CD14-positive monocyte (primary cell): ENCODE results near the gene NSMCE3. TPM values are rescaled to one million over a fixed set of nuclear protein-coding genes. Genes with fewer than 3 reads are reported as not detected.

Source experiments
- DNase-seq, 3 donors: peaks; one replicate each; pipeline ENCODE4 v3.0.0-alpha.2; 2011 to 2022
- H2AFZ ChIP-seq: 2 replicates; pipeline ENCODE4 v1.6.0; 2012; ENCODE audit warnings: mild to moderate bottlenecking, low read depth, low read length, inconsistent platforms; ENCODE audit not compliant: insufficient read depth, poor library complexity, severe bottlenecking
- H3K27ac ChIP-seq, 2 donors: 1 replicate in 1 of 2; 2 replicates in 1 of 2; pipeline ENCODE4 v1.5.1; 2012 to 2013; ENCODE audit warnings: low read length in 2 of 2, control low read depth in 1 of 2, inconsistent platforms in 1 of 2, low read depth in 1 of 2, mild to moderate bottlenecking in 1 of 2
- H3K27me3 ChIP-seq, 2 donors: one replicate each; pipeline versions ENCODE4 v1.6.0 to v1.6.1; 2011 to 2013; ENCODE audit warnings: low read length in 2 of 2; ENCODE audit not compliant: control insufficient read depth in 2 of 2, insufficient read depth in 2 of 2
- H3K36me3 ChIP-seq, 2 donors: replicated peaks in 1 of 2; 1 replicate in 1 of 2; 2 replicates in 1 of 2; pipeline versions ENCODE4 v1.5.1 to v1.6.1; 2012 to 2013; ENCODE audit warnings: low read length in 2 of 2, control low read depth in 1 of 2, inconsistent platforms in 1 of 2, mild to moderate bottlenecking in 1 of 2; ENCODE audit not compliant: insufficient read depth in 2 of 2, control insufficient read depth in 1 of 2
- H3K4me1 ChIP-seq, 2 donors: 1 replicate in 1 of 2; 2 replicates in 1 of 2; pipeline versions ENCODE4 v1.5.1 to v1.6.1; 2012 to 2013; ENCODE audit warnings: low read length in 2 of 2, control low read depth in 1 of 2, inconsistent platforms in 1 of 2, mild to moderate bottlenecking in 1 of 2, moderate library complexity in 1 of 2; ENCODE audit not compliant: insufficient read depth in 2 of 2, control insufficient read depth in 1 of 2
- H3K4me2 ChIP-seq: replicated peaks from 2 replicates; pipeline ENCODE3; 2012; ENCODE audit warnings: low read length, moderate library complexity, mild to moderate bottlenecking; ENCODE audit not compliant: poor library complexity, severe bottlenecking; ENCODE audit errors: extremely low read depth
- H3K4me3 ChIP-seq, 3 experiments: fragments of 200-600 bp in 1 of 3; sonication (generic) in 1 of 3; replicated peaks in 1 of 3; 1 replicate in 2 of 3; 2 replicates in 1 of 3; pipeline ENCODE4 v1.5.1; 2011 to 2013; ENCODE audit warnings: low read length in 3 of 3, mild to moderate bottlenecking in 3 of 3, control low read depth in 2 of 3, low read depth in 2 of 3, inconsistent platforms in 1 of 3, moderate library complexity in 1 of 3
- H3K79me2 ChIP-seq: 2 replicates; pipeline ENCODE4 v1.6.0; 2012; ENCODE audit warnings: mild to moderate bottlenecking, control low read depth, inconsistent platforms, low read length, moderate library complexity; ENCODE audit not compliant: insufficient read depth
- H3K9ac ChIP-seq: 2 replicates; pipeline ENCODE4 v1.6.0; 2017; ENCODE audit warnings: low read length, mild to moderate bottlenecking; ENCODE audit not compliant: insufficient read depth, poor library complexity, severe bottlenecking
- H3K9me3 ChIP-seq, 2 donors: replicated peaks in 1 of 2; 1 replicate in 1 of 2; 2 replicates in 1 of 2; pipeline versions ENCODE4 v1.5.1 to v1.6.1; 2012 to 2013; ENCODE audit warnings: low read length in 2 of 2, control low read depth in 1 of 2; ENCODE audit not compliant: control insufficient read depth in 1 of 2, insufficient read depth in 1 of 2
- H4K20me1 ChIP-seq: 2 replicates; pipeline ENCODE4 v1.6.0; 2012; ENCODE audit warnings: mild to moderate bottlenecking, low read length, control low read depth, moderate library complexity; ENCODE audit not compliant: insufficient read depth
- H3K27ac Mint-ChIP-seq, 7 donors: one replicate each; pipeline ENCODE4 v1.8.0; 2020; ENCODE audit warnings: mild to moderate bottlenecking in 7 of 7, mixed read lengths in 7 of 7, moderate library complexity in 6 of 7, inconsistent platforms in 2 of 7
- H3K27me3 Mint-ChIP-seq, 3 donors: one replicate each; pipeline ENCODE4 v1.8.0; 2021 to 2022; ENCODE audit warnings: low read depth in 3 of 3, mild to moderate bottlenecking in 3 of 3, mixed read lengths in 3 of 3, moderate library complexity in 3 of 3, inconsistent platforms in 1 of 3
- H3K36me3 Mint-ChIP-seq, 2 donors: one replicate each; pipeline ENCODE4 v1.8.0; 2020; ENCODE audit warnings: mixed read lengths in 2 of 2, inconsistent platforms in 1 of 2, mild to moderate bottlenecking in 1 of 2
- H3K4me1 Mint-ChIP-seq: one replicate; pipeline ENCODE4 v1.8.0; 2020; ENCODE audit warnings: mild to moderate bottlenecking, mixed read lengths
- H3K4me3 Mint-ChIP-seq, 2 donors: one replicate each; pipeline ENCODE4 v1.8.0; 2020; ENCODE audit warnings: mild to moderate bottlenecking in 2 of 2, mixed read lengths in 2 of 2, moderate library complexity in 1 of 2
- H3K9me3 Mint-ChIP-seq, 7 donors: one replicate each; pipeline ENCODE4 v1.8.0; 2020 to 2022; ENCODE audit warnings: mixed read lengths in 7 of 7, mild to moderate bottlenecking in 6 of 7, moderate library complexity in 6 of 7, inconsistent platforms in 2 of 7
- CTCF ChIP-seq: fragments of 200-600 bp; IDR thresholded peaks from one replicate; pipeline ENCODE4 v1.8.0; 2022; ENCODE audit warnings: antibody characterized with exemption, mild to moderate bottlenecking
- WGBS: methylation state at CpG from one replicate; pipeline ENCODE4 v1.1.5; 2013; ENCODE audit warnings: missing lambda C conversion rate; ENCODE audit not compliant: insufficient coverage; 5-methylcytosine and 5-hydroxymethylcytosine counted together
- intact Hi-C, 2 donors: fragments of 100-400 bp; cut with micrococcal nuclease; formaldehyde crosslinking; loops; one replicate each; pipeline versions ENCODE4 v1.15.0 to v1.15.1; 2023
- polyA plus RNA-seq, 3 donors: library from polyadenylated mRNA; depleted of rRNA in 1 of 3; unstranded in 2 of 3; stranded (reverse) in 1 of 3; fragments of 300-500 nt in 2 of 3; fragments of >200 nt in 1 of 3; fragmentation: Illumina TruSeq in 2 of 3; gene quantifications; 1 replicate in 2 of 3; 2 replicates in 1 of 3; pipeline ENCODE4 v1.2.3, GENCODE V29; 2012 to 2021

The NSMCE3 gene
- polyA plus RNA-seq, 3 donors, result 5.9 to 9.0 (median 7.5) TPM

GRCh38 chr15:29309139-29309538 lies 39.5 kb upstream of the NSMCE3 start:
- Mint-ChIP-seq H3K4me1 (no peaks in the 10 kb centered on the region), H3K27ac (no peak overlapping the region), H3K27me3 (peaks cover 0 to 1% (median 0%) of the 10 kb centered on the region in 3 donors), H3K4me3 (no peak overlapping the region), H3K36me3 (no peaks in the 10 kb centered on the region), H3K9me3 (peaks cover 0 to 9% (median 3%) of the 10 kb centered on the region in 7 donors)
- no peaks in the 10 kb centered on the region for H3K27me3 ChIP-seq
- no peak for TF ChIP-seq CTCF
- intact Hi-C loops, result no loop called here
- no peaks in the 10 kb centered on the region for H3K4me1 ChIP-seq
- no peaks in the 10 kb centered on the region for H3K36me3 ChIP-seq
- 100% methylated on average over 2 of the region's 5 CpGs for WGBS
- no peak overlapping the region for H3K27ac ChIP-seq
- no peak overlapping the region for H3K9ac ChIP-seq
- no peak overlapping the region for H3K4me2 ChIP-seq
- no peaks in the 10 kb centered on the region for H4K20me1 ChIP-seq
- no peak for DNase-seq
- H3K9me3 ChIP-seq, result no peaks in the 10 kb centered on the region
- no peak overlapping the region for H2AFZ ChIP-seq
- no peak overlapping the region for H3K4me3 ChIP-seq
- no peaks in the 10 kb centered on the region for H3K79me2 ChIP-seq

- Histone ChIP-seq H3K79me2 (no peaks in the 10 kb centered on the region), H3K4me3 (no peak overlapping the region), H3K9ac (no peak overlapping the region), H3K9me3 (no peaks in the 10 kb centered on the region), H3K27me3 (no peaks in the 10 kb centered on the region), H4K20me1 (no peaks in the 10 kb centered on the region), H2AFZ (no peak overlapping the region), H3K4me2 (no peak overlapping the region), H3K36me3 (no peaks in the 10 kb centered on the region), H3K4me1 (no peaks in the 10 kb centered on the region), H3K27ac (no peak overlapping the region)
- Mint-ChIP-seq H3K27ac (no peak overlapping the region), H3K9me3 (peaks cover 0 to 9% (median 3%) of the 10 kb centered on the region in 7 donors), H3K27me3 (peaks cover 0 to 1% (median 0%) of the 10 kb centered on the region in 3 donors), H3K36me3 (no peaks in the 10 kb centered on the region), H3K4me1 (no peaks in the 10 kb centered on the region), H3K4me3 (no peak overlapping the region)
- WGBS, result no CpG with 5 or more reads among the region's 7 CpGs
- DNase-seq, result no peak
- intact Hi-C loops, result no loop called here
- no peak for TF ChIP-seq CTCF
Measured at GRCh38 chr15:29308299-29308698, 38.7 kb upstream of the NSMCE3 start.
